ENCODE results near the gene HIVEP2.

HIVEP2 gene

GRCh38 chr6:142896732-142897131 is 48.2 kb downstream of the HIVEP2 start:
- H3K4me3 Mint-ChIP-seq, result no peak overlapping the region
- H3K36me3 Mint-ChIP-seq, result peaks cover 16% of the 10 kb centered on the region
- H3K4me1 Mint-ChIP-seq, result peaks cover 36% of the 10 kb centered on the region
- no peaks in the 10 kb centered on the region for H3K9me3 Mint-ChIP-seq
- no peaks in the 10 kb centered on the region for H3K27me3 Mint-ChIP-seq
- no peak overlapping the region for H3K27ac Mint-ChIP-seq

DNA sequence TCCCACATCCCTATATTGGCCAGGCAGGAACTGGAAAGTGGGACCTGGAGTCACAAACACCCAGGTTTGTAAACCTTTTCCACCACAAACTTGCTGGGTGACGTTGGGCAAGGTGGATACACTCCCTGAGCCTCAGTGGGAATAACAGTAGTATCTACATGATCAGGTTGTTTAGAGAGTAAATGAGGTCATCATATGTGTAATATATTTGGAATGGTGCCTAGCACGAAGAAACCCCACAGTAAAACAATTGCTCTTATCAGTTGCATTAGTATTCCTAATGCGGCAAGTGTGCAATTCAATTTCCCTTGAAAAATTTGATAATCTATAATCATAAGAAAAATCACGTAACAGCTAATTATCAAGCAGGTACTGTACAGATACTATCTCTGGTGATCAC is 51.9 kb downstream of the HIVEP2 start:
- H3K4me3 Mint-ChIP-seq, result no peak overlapping the region
- H3K27ac Mint-ChIP-seq, result peak overlapping the region; percentile 39
- peaks cover 7% of the 10 kb centered on the region for H3K9me3 Mint-ChIP-seq
- no peaks in the 10 kb centered on the region for H3K27me3 Mint-ChIP-seq
- peaks cover 27% of the 10 kb centered on the region for H3K36me3 Mint-ChIP-seq
- peaks cover 72% of the 10 kb centered on the region for H3K4me1 Mint-ChIP-seq

GRCh38 chr6:142892254-142893021 is 52.5 kb downstream of the HIVEP2 start:
- Mint-ChIP-seq H3K36me3 (peaks cover 29% of the 10 kb centered on the region), H3K27me3 (no peaks in the 10 kb centered on the region), H3K4me1 (peaks cover 78% of the 10 kb centered on the region), H3K27ac (peak overlapping the region; percentile 93), H3K4me3 (peak overlapping the region; percentile 53), H3K9me3 (peaks cover 11% of the 10 kb centered on the region)

- Mint-ChIP-seq H3K4me1 (peaks cover 88% of the 10 kb centered on the region), H3K36me3 (peaks cover 31% of the 10 kb centered on the region), H3K27me3 (no peaks in the 10 kb centered on the region), H3K9me3 (peaks cover 12% of the 10 kb centered on the region), H3K4me3 (peak overlapping the region; percentile 15), H3K27ac (peak overlapping the region; percentile 90)
Measured at GRCh38 chr6:142891454-142891853, 53.5 kb downstream of the HIVEP2 start.

GRCh38 chr6:142888456-142888855 is 56.5 kb downstream of the HIVEP2 start:
- Mint-ChIP-seq H3K27me3 (no peaks in the 10 kb centered on the region), H3K9me3 (peaks cover 12% of the 10 kb centered on the region), H3K4me1 (peaks cover 92% of the 10 kb centered on the region), H3K36me3 (peaks cover 19% of the 10 kb centered on the region), H3K4me3 (peak overlapping the region; percentile 70), H3K27ac (peak overlapping the region; percentile 97)

- H3K27me3 Mint-ChIP-seq, result no peaks in the 10 kb centered on the region
- peaks cover 92% of the 10 kb centered on the region for H3K4me1 Mint-ChIP-seq
- peak overlapping the region; percentile 97 for H3K27ac Mint-ChIP-seq
- H3K36me3 Mint-ChIP-seq, result peaks cover 19% of the 10 kb centered on the region
- peaks cover 12% of the 10 kb centered on the region for H3K9me3 Mint-ChIP-seq
- H3K4me3 Mint-ChIP-seq, result peak overlapping the region; percentile 81
Measured at GRCh38 chr6:142887517-142887916, 57.5 kb downstream of the HIVEP2 start.

DNA sequence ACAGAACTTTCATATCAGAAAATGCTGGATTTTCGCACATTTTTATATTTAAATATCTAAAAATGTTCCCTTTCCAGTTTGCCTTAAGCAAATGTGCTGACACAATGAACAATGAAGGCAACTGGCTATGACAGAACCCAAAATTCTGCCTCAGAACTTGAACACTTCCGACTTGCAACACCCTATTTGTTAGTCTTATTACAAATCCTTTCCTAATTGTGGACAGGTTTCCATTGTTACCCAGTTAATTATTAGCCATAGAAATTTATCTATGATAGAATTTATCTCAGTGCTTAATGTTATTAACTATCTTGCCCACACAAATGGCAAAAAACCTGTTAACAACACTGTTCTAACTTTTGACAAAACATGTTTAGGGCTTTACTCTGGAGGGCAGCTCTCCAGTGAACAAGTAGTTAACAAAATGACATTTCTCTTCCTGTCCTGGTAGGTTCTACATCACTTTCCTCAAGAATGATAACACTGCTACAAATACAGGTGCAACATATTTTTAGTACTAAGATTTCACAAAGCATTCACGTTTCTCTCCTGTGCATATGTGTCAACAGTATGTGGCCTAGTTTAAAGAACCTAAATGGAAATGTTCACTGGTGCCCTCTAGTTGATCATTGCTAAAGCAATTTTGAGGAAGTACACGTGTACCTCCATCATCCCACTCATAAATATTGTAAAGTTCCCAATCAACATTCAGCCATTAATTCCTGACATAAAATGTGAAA is 58.4 kb downstream of the HIVEP2 start:
- H3K9me3 Mint-ChIP-seq, result peaks cover 12% of the 10 kb centered on the region
- peaks cover 90% of the 10 kb centered on the region for H3K4me1 Mint-ChIP-seq
- peaks cover 21% of the 10 kb centered on the region for H3K36me3 Mint-ChIP-seq
- peak overlapping the region; percentile 100 for H3K27ac Mint-ChIP-seq
- H3K4me3 Mint-ChIP-seq, result peak overlapping the region; percentile 81
- no peaks in the 10 kb centered on the region for H3K27me3 Mint-ChIP-seq

GRCh38 chr6:142885182-142885867 is 59.7 kb downstream of the HIVEP2 start:
- peaks cover 25% of the 10 kb centered on the region for H3K36me3 Mint-ChIP-seq
- peaks cover 12% of the 10 kb centered on the region for H3K9me3 Mint-ChIP-seq
- H3K27me3 Mint-ChIP-seq, result no peaks in the 10 kb centered on the region
- H3K4me3 Mint-ChIP-seq, result peak overlapping the region; percentile 93
- peaks cover 90% of the 10 kb centered on the region for H3K4me1 Mint-ChIP-seq
- peak overlapping the region; percentile 100 for H3K27ac Mint-ChIP-seq

DNA sequence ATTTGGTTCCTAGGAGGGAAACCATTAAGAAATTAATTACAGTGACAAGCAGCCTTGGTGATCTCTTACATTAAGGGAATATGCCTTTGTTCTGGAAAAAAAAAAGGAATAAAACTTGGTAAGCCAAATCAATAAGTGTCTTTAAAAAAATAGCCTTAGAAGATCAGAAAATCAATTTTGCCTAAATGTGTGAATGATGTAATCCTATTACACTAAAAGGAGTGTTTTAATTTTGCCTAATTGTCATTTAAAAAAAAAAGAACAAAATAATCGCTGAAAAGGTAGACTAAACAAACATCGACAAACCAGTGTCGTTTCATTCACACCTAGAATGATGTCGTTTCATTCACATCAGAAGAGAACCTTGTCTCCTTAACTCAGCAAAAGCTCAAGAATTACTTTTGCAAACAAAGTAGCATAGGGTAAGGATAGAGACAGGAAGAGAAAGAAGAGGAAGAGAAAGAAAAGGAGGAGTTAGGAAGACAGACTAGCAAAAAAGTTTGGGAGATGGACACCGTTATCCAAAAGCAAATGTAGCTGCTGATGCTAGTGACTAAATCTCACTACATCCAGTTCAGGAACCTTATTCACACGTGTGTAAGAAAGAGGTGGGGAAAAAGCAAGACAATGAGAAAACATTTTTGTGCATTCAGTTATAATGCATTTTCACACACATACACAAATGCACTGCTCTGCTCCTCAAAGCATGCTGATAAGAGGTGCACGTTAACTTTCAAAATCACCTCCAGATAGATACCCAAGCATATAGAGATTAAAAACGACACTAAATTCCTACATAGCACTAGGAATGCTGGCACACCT is 60.6 kb downstream of the HIVEP2 start:
- H3K4me3 Mint-ChIP-seq, result peak overlapping the region; percentile 93
- peaks cover 31% of the 10 kb centered on the region for H3K36me3 Mint-ChIP-seq
- peak overlapping the region; percentile 100 for H3K27ac Mint-ChIP-seq
- H3K27me3 Mint-ChIP-seq, result no peaks in the 10 kb centered on the region
- peaks cover 12% of the 10 kb centered on the region for H3K9me3 Mint-ChIP-seq
- H3K4me1 Mint-ChIP-seq, result peaks cover 91% of the 10 kb centered on the region

DNA sequence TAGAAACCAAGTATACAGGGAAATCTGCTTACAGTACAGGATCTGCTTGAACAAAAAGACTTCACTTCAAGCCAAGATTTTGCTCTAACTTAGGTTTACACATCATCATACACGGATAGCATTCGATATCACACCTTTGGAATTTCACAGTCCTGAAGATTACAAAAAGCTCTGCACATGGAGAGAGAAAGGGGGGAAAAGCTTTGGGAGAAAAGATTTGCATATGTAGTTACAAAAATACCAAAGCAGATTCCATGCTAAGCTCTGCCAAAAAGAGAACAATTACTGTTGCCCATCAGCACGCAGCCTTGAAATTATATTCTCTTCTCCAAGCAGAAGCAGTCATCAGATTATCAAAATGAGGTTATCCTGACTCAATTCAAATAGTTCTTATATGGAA is 62.0 kb downstream of the HIVEP2 start:
- Mint-ChIP-seq H3K4me3 (peak overlapping the region; percentile 93), H3K4me1 (peaks cover 89% of the 10 kb centered on the region), H3K27me3 (no peaks in the 10 kb centered on the region), H3K36me3 (peaks cover 26% of the 10 kb centered on the region), H3K27ac (peak overlapping the region; percentile 92), H3K9me3 (peaks cover 5% of the 10 kb centered on the region)

- Mint-ChIP-seq H3K9me3 (peaks cover 8% of the 10 kb centered on the region), H3K4me1 (peaks cover 86% of the 10 kb centered on the region), H3K4me3 (peak overlapping the region; percentile 72), H3K27me3 (no peaks in the 10 kb centered on the region), H3K27ac (peak overlapping the region; percentile 75), H3K36me3 (peaks cover 28% of the 10 kb centered on the region)
Measured at GRCh38 chr6:142881761-142882160, 63.2 kb downstream of the HIVEP2 start.

- Mint-ChIP-seq H3K4me1 (peaks cover 85% of the 10 kb centered on the region), H3K9me3 (peaks cover 8% of the 10 kb centered on the region), H3K27me3 (no peaks in the 10 kb centered on the region), H3K27ac (peak overlapping the region; percentile 75), H3K36me3 (peaks cover 30% of the 10 kb centered on the region), H3K4me3 (peak overlapping the region; percentile 72)
Measured at GRCh38 chr6:142881290-142881689, 63.7 kb downstream of the HIVEP2 start.

GRCh38 chr6:142880201-142880600 is 64.8 kb downstream of the HIVEP2 start:
- H3K9me3 Mint-ChIP-seq, result peaks cover 19% of the 10 kb centered on the region
- peaks cover 40% of the 10 kb centered on the region for H3K36me3 Mint-ChIP-seq
- no peaks in the 10 kb centered on the region for H3K27me3 Mint-ChIP-seq
- peak overlapping the region; percentile 87 for H3K27ac Mint-ChIP-seq
- H3K4me3 Mint-ChIP-seq, result peak overlapping the region; percentile 17
- peaks cover 85% of the 10 kb centered on the region for H3K4me1 Mint-ChIP-seq

DNA sequence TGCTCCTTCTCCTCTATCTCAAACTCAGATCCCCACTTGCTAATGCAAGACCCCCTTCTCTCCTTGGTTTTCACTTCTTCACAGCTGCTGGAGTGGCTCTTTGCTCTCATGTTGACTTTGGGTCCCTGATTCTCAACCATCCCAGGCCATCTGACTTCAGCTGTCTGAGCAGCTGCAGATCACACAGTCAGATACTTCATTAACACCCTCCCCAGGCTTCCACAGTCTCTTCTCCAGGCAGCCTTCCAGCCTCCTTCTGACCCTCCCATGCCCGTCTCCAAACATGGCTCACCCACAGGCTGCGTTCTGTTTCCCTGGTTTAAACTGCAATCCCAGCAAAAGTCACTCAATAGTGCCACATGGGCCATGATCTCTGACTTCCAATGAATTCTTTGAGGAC is 65.4 kb downstream of the HIVEP2 start:
- Mint-ChIP-seq H3K27me3 (no peaks in the 10 kb centered on the region), H3K36me3 (peaks cover 44% of the 10 kb centered on the region), H3K4me3 (peak overlapping the region; percentile 17), H3K27ac (peak overlapping the region; percentile 87), H3K4me1 (peaks cover 90% of the 10 kb centered on the region), H3K9me3 (peaks cover 24% of the 10 kb centered on the region)

GRCh38 chr6:142879076-142879475 is 65.9 kb downstream of the HIVEP2 start:
- H3K36me3 Mint-ChIP-seq, result peaks cover 46% of the 10 kb centered on the region
- peaks cover 90% of the 10 kb centered on the region for H3K4me1 Mint-ChIP-seq
- H3K27me3 Mint-ChIP-seq, result no peaks in the 10 kb centered on the region
- peak overlapping the region; percentile 87 for H3K27ac Mint-ChIP-seq
- H3K9me3 Mint-ChIP-seq, result peaks cover 24% of the 10 kb centered on the region
- no peak overlapping the region for H3K4me3 Mint-ChIP-seq
